Astrocyte of the spinal cord (primary cell): ENCODE data around the gene MRPL50.
A peak's percentile ranks its signal among the peaks of the same experiment; 100 is the strongest.
"Not testable (repeated sequence)": the region's sequence is repeated elsewhere in the genome, so short reads cannot be mapped to it uniquely, and the experiment has no call there.

ENCODE experiments used
- DNase-seq: peaks from one replicate; pipeline ENCODE4 v3.0.0; 2011; ENCODE audit warnings: low read depth, low spot score
- H3K4me3 ChIP-seq: 2 replicates; pipeline ENCODE4 v1.5.1; 2011; ENCODE audit warnings: low read depth, mild to moderate bottlenecking, low read length, moderate library complexity
- in situ Hi-C: cut with HindIII; loops from 2 replicates; pipeline ENCODE4 v1.10.0; 2017; ENCODE audit warnings: low sequenced_read_pairs
- TF ChIP-seq, protein P1 (sequence below): IDR thresholded peaks from 2 replicates; pipeline ENCODE4 v1.5.1; 2012; ENCODE audit warnings: low read depth, mild to moderate bottlenecking, low read length, inconsistent platforms

MRPL50 gene

DNA sequence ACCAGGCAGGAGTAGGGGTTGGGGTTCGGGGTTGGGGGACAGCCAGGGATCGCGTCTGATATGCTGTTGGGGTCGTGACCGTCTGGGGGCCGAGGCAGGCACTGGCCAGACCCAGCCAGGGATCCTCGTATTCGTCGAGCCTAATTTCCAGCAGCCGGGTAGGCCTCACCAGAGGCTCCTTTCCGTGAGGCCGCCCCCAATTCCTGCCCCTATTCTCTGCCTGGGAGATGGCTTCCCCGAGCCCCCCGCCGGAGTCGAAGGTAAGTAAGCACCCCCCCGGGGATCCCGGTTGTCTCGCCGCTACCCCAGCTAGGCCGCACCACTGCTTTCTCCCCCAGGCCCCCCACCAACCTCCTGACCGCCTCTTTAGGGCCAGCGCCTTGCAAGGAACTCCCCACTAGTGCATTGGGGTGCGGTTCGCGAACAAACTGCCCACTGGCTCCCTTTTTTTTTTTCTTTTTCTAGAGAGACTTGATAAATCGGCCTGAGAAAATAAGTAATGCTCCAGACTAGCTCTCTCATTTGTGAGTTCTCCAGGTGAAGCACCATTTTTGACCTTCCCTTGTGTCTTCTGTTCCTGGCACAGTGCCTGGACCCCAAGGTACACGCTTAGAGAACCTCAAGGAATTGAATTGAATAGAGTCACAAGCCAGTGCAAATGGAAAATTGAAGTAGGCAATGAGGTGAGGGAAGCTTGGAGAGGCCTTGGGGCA, 668 bp upstream of the MRPL50 start:
- TF ChIP-seq, protein P1, sequence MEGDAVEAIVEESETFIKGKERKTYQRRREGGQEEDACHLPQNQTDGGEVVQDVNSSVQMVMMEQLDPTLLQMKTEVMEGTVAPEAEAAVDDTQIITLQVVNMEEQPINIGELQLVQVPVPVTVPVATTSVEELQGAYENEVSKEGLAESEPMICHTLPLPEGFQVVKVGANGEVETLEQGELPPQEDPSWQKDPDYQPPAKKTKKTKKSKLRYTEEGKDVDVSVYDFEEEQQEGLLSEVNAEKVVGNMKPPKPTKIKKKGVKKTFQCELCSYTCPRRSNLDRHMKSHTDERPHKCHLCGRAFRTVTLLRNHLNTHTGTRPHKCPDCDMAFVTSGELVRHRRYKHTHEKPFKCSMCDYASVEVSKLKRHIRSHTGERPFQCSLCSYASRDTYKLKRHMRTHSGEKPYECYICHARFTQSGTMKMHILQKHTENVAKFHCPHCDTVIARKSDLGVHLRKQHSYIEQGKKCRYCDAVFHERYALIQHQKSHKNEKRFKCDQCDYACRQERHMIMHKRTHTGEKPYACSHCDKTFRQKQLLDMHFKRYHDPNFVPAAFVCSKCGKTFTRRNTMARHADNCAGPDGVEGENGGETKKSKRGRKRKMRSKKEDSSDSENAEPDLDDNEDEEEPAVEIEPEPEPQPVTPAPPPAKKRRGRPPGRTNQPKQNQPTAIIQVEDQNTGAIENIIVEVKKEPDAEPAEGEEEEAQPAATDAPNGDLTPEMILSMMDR, result no peak
- in situ Hi-C loops, result no loop called here
- H3K4me3 ChIP-seq, result peak overlapping the region; percentile 59
- no peak for DNase-seq

DNA sequence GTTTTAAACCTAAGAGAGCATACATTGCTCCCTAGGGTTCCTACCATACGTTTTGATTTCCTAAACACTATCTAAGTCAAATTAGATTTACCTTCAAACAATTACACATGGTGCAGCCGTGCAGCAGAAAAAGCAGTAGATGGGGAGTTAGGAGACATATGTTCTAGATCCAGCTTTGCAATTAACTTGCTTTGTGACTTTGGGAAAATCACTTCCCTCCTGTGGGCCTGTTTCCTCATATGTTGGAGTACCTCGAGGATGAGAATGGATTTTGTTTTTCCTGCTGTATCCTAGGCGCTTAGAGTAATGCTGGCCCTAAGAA, 711 bp downstream of the MRPL50 start:
- TF ChIP-seq, protein P1, result no peak
- in situ Hi-C loops, result no loop called here
- H3K4me3 ChIP-seq, result peak overlapping the region; percentile 59
- no peak for DNase-seq

DNA sequence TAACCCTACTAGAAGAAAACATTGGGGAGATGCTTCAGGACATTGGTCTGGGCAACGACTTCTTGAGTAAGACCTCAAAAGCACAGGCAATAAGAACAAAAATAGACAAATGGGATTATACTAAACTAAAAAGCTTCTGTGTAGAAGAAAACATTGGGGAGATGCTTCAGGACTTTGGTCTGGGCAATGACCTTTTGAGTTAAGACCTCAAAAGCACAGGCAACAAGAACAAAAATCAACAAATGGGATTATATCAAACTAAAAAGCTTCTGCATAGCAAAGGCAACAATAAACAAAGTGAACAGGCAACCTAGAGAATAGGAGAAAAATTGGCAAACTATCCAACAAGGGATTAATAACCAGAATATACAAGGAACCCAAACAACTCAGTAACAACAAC, 3.7 kb downstream of the MRPL50 start:
- in situ Hi-C loops, result no loop called here
- TF ChIP-seq, protein P1, result no peak
- no peak for DNase-seq
- H3K4me3 ChIP-seq, result no peak overlapping the region

DNA sequence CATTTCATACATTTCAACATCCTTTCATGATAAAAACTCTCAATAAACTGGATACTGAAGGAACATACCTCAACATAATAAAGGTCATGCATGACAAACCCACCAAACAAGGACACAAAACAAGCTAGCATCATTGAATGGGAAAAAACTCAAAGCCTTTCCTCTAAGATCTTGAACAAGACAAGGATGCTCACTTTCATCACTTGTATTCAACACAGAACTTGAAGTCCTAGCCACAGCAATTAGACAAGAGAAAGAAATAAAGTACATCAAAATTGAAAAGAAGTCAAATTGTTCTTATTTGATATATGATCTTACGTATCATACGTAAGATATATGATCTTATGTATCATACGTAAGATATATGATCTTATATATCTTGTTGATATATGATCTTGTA, 5.3 kb downstream of the MRPL50 start:
- in situ Hi-C loops, result no loop called here
- TF ChIP-seq, protein P1, result no peak
- DNase-seq, result no peak
- no peak overlapping the region for H3K4me3 ChIP-seq

DNA sequence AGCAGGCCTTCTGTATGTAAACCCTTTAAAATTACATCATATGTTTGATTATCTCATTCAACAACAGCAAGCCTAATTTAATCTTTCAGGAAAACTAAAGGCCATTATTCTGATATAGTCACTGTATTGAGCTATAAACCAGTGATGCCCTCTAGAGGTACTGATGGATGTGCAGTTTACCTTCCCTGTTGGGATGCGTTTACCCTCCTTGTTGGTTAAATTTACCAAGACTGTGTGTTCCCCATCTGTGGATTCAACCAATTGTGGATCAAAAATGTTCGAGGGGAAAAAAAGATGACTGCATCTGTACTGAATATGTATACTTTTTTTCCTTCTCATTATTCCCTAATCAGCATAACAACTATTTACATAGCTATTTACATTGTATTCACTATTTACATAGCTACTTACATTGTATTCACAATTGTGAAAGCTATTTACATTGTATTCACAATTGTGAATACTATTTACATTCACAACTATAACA, 9.9 kb downstream of the MRPL50 start:
- in situ Hi-C loops, result no loop called here
- TF ChIP-seq, protein P1, result peak; percentile 53
- H3K4me3 ChIP-seq, result no peak overlapping the region
- DNase-seq, result no peak

DNA sequence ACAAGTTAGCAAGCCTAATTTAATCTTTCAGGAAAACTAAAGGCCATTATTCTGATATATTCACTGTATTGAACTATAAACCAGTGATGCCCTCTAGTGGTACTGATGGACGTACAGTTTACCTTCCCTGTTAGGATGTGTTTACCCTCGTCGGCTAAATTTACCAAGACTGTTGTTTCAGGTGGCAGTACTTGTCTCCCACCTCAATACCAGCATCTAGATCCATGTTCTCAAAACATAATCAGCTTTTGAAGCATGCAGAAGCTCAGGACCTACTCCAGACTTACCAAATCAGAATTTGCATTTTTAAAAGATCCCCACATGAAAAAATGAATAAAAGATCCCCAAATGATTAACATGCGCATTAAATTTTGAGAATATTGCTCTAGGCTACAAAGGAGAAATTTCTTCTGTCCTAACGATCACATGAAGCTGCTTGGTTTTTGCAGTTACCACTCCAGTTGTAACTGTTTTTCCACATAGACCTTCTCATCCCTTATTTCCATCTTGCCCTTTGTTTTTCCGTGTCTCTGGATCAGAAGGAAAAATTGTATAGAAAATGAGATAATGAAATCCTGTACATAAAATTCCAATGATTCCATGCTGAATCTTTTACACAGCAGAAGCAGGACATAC, 10.4 kb downstream of the MRPL50 start:
- peak; percentile 39 for DNase-seq
- TF ChIP-seq, protein P1, result peak; percentile 64
- no peak overlapping the region for H3K4me3 ChIP-seq
- in situ Hi-C loops, result no loop called here

DNA sequence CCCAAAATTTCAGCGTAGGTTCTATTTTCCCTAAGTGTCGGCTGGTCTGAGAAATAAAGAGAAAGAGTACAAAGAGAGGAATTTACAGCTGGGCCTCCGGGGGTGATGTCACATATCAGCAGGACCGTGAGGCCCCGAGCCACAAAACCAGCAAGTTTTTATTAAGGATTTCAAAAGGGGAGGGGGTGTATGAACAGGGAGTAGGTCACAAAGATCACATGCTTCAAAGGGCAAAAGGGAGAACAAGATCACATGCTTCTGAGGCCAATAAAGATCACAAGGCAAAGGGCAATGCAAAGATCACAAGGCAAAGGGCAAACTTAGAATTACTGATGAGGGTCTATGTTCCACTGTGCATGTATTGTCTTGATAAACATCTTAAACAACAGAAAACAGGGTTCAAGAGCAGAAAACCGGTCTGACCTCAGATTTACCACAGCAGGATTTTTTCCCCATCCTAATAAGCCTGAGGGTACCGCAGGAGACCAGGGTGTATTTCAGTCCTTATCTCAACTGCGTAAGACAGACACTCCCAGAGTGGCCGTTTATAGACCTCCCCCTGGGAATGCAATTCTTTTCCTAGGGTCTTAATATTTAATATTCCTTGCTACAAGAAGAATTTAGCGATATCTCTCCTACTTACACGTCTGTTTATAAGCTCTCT, 13.4 kb downstream of the MRPL50 start, which contains the start of gene BAAT:
BAAT (minus strand) TSS at position 134 of the 664 bp plus-strand sequence. CDS start 13,602 bp downstream, outside the sequence.
- in situ Hi-C loops, H3K4me3 ChIP-seq, DNase-seq: not testable (repeated sequence)
